Measurements from ENCODE around the gene FRYL.
"Not testable (repeated sequence)": the region's sequence is repeated elsewhere in the genome, so short reads cannot be mapped to it uniquely, and the experiment has no call there.

The FRYL gene

DNA sequence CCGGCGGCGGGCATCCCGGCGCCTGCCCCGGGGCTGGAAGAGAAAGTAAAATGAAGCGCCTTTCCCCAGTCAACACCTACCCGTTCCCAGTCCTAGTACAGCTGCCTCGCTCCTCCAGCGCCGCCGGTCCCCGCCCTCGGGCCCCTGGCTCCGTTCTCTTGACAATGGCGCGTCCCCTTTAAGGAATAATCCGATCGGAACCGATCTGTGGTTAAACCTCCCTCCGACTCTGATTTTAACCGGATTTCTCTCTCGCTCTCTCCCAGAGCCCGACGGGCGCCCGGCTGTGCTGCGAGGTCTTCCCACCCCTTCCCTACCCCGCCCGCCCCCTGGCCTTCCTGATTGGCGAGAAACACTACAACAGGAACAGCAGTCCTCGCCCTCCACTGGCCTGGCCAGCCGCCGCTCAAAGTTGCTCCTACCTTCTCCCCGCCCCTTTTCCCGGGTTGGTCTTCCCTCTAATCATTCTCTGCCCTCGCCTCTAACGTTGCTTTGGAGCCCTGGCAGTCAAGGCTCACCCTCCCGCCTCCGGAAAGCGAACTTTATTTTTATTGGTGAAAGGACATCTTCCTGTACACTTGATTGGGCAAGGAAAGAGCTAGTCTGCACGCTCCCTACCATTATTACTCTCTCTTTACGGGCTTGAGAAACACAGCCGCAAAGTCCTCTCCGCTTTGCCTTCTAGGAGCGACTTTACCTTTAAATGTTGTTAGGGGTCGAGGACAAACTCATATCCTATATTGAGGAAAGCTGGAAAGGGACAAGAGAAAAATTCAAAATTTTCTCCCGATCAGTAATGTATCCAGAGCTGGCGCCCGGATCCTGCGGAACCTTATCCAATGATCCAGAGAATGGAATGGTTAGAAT, at the start of gene FRYL:
Gene FRYL (minus strand): TSS at position 282 of the 867 bp plus-strand sequence. CDS start 145,869 bp downstream, outside the sequence.
- Histone ChIP-seq H3K9me3 (no peaks in the 10 kb centered on the region), H3K9ac (peak within 1 kb of the TSS; percentile 97), H3K27me3 (no peaks in the 10 kb centered on the region), H3K4me3 (peak within 1 kb of the TSS; percentile 100), H3K36me3 (no peaks in the 10 kb centered on the region), H3K4me1 (peaks cover 38% of the 10 kb centered on the region), H4K20me1 (peaks cover 45% of the 10 kb centered on the region), H3K4me2 (peak within 1 kb of the TSS; percentile 94), H3K27ac (peak within 1 kb of the TSS; percentile 97)
- TF ChIP-seq Cebpa-rat (IDR thresholded peaks at IDR 0.05), result no peak

DNA sequence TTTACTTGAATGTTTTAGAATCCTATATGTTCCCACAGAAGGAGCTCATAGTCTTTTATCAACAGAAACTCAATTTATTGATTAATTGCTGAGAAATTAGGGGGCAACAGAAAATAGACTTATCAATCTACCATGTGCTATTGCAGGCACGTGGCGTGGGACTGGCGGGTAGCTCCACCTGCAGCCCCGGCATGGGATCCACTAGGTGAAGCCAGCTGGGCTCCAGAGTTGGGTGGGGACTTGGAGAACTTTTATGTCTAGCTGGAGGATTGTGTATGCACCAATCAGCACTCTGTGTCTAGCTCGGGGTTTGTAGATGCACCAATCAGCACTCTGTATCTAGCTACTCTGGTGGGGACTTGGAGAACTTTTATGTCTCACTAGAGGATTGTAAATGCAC, 47.5 kb upstream of the FRYL start:
- Histone ChIP-seq H4K20me1 (no peaks in the 10 kb centered on the region), H3K27me3 (no peaks in the 10 kb centered on the region), H3K27ac (no peak overlapping the region), H3K4me3 (no peak overlapping the region), H3K36me3 (0 out of 2 replicates have a peak, but pooled peaks cover 2% of the 10 kb centered on the region), H3K4me2 (no peak overlapping the region), H3K9me3 (peaks cover 16% of the 10 kb centered on the region; the same call in 1 of the 2 replicates), H3K9ac (no peak overlapping the region), H3K4me1 (peaks cover 13% of the 10 kb centered on the region)
- no peak for TF ChIP-seq Cebpa-rat (IDR thresholded peaks at IDR 0.05)

DNA sequence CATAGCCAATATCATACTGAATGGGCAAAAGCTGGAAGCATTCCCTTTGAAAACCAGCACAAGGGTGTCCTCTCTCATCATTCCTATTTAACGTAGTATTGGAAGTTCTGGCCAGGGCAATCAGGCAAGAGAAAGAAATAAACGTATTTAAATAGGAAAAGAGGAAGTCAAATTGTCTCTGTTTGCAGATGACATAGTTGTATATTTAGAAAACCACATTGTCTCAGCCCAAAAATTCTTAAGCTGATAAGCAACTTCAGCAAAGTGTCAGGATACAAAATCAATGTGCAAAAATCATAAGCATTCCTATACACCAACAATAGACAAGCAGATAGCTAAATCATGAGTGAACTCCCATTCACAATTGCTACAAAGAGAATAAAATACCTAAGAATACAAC, 41.4 kb upstream of the FRYL start:
- not testable (repeated sequence) for H3K9ac ChIP-seq, H3K4me1 ChIP-seq, H3K9me3 ChIP-seq, H3K27ac ChIP-seq, H3K27me3 ChIP-seq, H4K20me1 ChIP-seq, H3K4me3 ChIP-seq, H3K36me3 ChIP-seq
- H3K4me2 ChIP-seq, result peak overlapping the region; percentile 50

DNA sequence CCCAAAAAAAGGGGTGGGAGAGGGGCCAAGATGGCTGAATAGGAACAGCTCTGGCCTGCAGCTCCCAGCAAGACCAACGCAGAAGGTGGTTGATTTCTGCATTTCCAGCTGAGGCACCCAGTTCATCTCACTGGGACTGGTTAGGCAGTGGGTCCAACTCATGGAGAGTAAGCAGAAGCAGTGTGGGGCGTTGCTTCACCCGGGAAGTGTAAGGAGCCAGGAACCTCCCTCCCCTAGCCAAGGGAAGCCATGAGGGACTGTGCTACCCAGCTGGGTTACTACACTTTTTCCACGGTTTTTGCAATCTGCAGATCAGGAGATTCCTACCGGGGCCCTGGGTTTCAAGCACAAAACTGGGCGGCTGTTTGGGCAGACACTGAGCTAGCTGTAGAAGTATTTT, 36.9 kb upstream of the FRYL start:
- Histone ChIP-seq H4K20me1 (no peaks in the 10 kb centered on the region), H3K9ac (no peak overlapping the region), H3K4me2 (no peak overlapping the region), H3K4me1 (peaks cover 13% of the 10 kb centered on the region; the same call in 1 of the 2 replicates), H3K4me3 (no peak overlapping the region), H3K36me3 (no peaks in the 10 kb centered on the region), H3K9me3 (no peaks in the 10 kb centered on the region), H3K27ac (no peak overlapping the region), H3K27me3 (no peaks in the 10 kb centered on the region)
- TF ChIP-seq Cebpa-rat (IDR thresholded peaks at IDR 0.05), result no peak

DNA sequence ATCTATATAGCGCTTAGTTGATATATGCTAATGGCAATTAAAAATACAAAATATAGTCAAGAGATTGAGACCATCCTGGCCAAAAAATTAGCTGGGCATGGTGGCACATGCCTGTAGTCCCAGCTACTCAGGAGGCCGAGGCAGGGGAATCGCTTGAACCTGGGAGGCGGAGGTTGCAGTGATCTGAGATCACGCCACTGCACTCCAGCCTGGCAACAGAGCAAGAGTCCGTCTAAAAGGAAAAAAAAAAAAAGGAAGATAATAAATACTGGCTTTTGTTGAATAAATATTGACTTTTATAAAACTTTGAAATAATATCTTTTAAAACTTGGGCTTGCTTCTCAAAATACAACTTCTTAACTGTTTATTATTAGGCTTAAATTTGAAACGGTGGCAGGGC, 36.2 kb upstream of the FRYL start:
- H3K9me3 ChIP-seq, H4K20me1 ChIP-seq, H3K4me3 ChIP-seq, H3K4me1 ChIP-seq, H3K27ac ChIP-seq, H3K9ac ChIP-seq, H3K36me3 ChIP-seq, H3K4me2 ChIP-seq, H3K27me3 ChIP-seq: not testable (repeated sequence)

DNA sequence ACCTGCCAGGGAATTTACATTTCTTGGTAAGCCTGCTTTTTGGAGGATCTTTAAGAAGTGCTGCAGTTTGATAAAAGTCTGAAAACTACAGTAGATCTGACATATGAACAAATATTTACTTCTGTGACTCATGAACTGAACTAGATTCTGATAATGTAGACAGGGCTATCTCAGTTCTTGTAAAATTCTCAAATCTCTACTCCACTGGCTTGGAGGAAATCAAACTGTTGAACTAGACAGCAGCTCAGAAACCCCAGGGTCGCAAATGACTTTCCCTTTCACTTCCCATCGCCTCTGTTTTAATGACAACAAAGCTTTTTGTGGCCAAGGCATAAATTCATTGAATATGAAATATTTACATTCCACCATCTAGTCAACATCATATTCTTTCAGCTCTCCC, 35.4 kb upstream of the FRYL start:
- no peaks in the 10 kb centered on the region for H3K36me3 ChIP-seq
- H3K27me3 ChIP-seq, result no peaks in the 10 kb centered on the region
- H3K4me2 ChIP-seq, result peak overlapping the region; percentile 32
- no peak for TF ChIP-seq Cebpa-rat (IDR thresholded peaks at IDR 0.05)
- no peak overlapping the region for H3K9ac ChIP-seq
- H3K4me3 ChIP-seq, result no peak overlapping the region
- H3K9me3 ChIP-seq, result no peaks in the 10 kb centered on the region
- peaks cover 5% of the 10 kb centered on the region; the same call in 1 of the 2 replicates for H3K4me1 ChIP-seq
- H3K27ac ChIP-seq, result no peak overlapping the region
- H4K20me1 ChIP-seq, result no peaks in the 10 kb centered on the region

DNA sequence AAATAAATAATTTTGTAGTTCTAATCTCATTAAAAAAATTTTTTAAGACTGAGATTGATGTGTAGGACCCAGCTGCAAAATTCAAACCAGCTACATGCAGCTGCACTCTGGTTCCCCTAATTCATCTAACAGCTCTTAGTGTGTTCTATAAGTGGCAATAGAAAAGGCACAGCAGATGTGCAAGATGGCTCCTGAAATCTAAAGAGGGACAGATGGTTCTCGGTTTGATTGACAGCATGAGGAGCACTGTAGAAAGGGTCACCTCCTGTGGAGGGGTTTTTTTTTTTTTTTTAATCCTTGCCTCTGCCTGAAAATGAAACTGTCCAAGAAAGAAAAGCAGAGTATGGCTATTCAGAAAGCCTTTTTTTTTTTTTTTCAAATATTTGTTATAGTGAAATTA, 33.9 kb upstream of the FRYL start:
- Histone ChIP-seq H3K4me3 (no peak overlapping the region), H3K27me3 (no peaks in the 10 kb centered on the region), H3K27ac (no peak overlapping the region), H3K9ac (no peak overlapping the region), H3K4me1 (peaks cover 5% of the 10 kb centered on the region; the same call in 1 of the 2 replicates), H3K4me2 (no peak overlapping the region), H3K36me3 (no peaks in the 10 kb centered on the region), H4K20me1 (no peaks in the 10 kb centered on the region), H3K9me3 (no peaks in the 10 kb centered on the region)
- TF ChIP-seq Cebpa-rat (IDR thresholded peaks at IDR 0.05), result no peak

DNA sequence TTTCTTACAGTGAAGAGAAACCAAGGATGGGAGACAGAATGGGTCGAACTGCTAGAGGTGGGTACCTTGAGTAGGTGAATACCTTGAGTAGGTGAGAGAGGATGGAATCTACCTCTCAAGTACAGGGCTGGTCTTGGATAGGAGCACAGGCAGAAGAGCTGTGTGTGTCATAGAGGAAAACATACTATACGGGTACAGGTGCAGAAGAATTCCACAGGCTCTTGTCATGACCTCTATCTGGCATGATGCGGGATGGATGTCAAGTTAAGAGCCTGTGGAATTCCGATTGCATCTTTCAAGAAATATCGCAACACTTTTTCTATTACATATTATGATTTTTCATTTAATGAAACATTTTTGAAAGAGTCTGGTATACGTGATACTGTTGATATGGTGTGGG, 32.8 kb upstream of the FRYL start:
- H3K9ac ChIP-seq, result no peak overlapping the region
- TF ChIP-seq Cebpa-rat (IDR thresholded peaks at IDR 0.05), result no peak
- no peak overlapping the region for H3K27ac ChIP-seq
- H3K4me2 ChIP-seq, result no peak overlapping the region
- no peaks in the 10 kb centered on the region for H3K27me3 ChIP-seq
- no peaks in the 10 kb centered on the region for H4K20me1 ChIP-seq
- H3K4me1 ChIP-seq, result peaks cover 5% of the 10 kb centered on the region; the same call in 1 of the 2 replicates
- no peaks in the 10 kb centered on the region for H3K9me3 ChIP-seq
- H3K36me3 ChIP-seq, result no peaks in the 10 kb centered on the region
- no peak overlapping the region for H3K4me3 ChIP-seq

DNA sequence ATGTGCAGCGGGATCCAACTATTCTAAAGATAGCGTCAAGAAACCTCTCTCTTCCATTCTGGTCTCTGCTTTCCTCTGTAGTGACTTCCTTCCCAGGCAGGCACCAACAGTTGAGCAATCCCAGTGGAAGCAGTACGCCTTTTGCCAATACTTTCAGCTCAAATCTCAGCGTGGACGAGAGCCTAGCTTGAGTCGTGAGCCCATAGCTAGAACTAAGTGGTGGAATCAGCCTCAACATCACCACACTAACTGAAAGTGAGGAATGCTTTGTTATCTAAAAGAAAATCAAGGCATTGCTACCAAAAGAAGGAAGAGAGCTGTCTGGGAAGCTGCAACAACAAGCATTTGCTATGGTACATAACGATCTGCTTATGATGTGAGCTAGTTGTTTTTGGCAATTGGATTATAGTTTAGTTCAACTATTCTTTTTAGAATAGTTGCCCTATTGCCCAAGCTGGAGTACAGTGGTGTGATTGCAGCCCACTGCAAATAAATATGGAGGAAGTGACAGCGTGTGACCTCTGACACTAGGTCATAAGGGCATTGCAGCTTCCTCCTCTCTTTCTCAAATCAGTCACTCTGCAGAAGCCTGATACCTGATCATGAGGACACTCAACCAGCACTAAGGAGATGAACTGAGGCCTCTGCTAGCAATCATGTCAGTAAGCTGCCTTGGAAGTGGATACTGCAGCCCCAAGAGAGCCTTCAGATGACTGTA, 24.7 kb upstream of the FRYL start:
- no peaks in the 10 kb centered on the region for H3K27me3 ChIP-seq
- no peaks in the 10 kb centered on the region for H3K4me1 ChIP-seq
- no peaks in the 10 kb centered on the region for H4K20me1 ChIP-seq
- no peaks in the 10 kb centered on the region for H3K9me3 ChIP-seq
- no peaks in the 10 kb centered on the region for H3K36me3 ChIP-seq
- no peak overlapping the region for H3K27ac ChIP-seq
- TF ChIP-seq Cebpa-rat (IDR thresholded peaks at IDR 0.05), result no peak
- H3K4me2 ChIP-seq, result no peak overlapping the region
- H3K9ac ChIP-seq, result no peak overlapping the region
- H3K4me3 ChIP-seq, result no peak overlapping the region

DNA sequence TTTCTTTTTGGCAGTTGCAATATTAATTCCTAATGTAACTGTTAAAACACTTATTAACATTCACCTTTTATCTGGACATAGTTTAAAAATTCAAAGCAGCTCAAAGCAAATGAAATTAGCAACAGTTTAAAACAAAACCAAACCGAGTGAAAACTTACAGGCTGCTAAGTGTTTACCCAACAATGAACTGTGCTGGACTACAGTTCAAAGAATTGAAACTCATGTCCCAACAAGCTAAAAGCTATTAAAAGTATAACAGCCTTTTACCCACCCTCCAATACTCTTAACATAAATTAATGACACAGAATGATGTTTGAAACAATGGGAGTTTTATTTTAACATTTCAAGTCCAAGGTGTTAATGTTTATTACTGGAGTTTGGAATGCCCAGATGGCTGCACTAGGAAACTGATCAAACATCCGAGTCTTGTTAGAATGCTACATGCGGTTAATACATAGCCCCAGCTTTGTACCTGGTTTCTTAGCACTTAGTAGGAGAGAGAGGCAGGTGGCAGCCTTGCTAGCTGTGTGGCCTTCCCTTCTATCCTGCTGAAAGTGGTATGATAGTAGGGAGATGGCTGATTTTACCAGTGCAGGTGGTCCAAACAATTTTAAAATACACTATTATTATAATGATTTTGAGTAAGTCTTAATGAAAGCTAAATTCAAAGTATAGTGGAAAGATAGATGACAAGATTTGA, 21.1 kb upstream of the FRYL start:
- no peaks in the 10 kb centered on the region for H4K20me1 ChIP-seq
- no peak overlapping the region for H3K9ac ChIP-seq
- no peaks in the 10 kb centered on the region for H3K9me3 ChIP-seq
- no peak overlapping the region for H3K4me2 ChIP-seq
- H3K27me3 ChIP-seq, result no peaks in the 10 kb centered on the region
- H3K27ac ChIP-seq, result no peak overlapping the region
- no peaks in the 10 kb centered on the region for H3K36me3 ChIP-seq
- H3K4me1 ChIP-seq, result no peaks in the 10 kb centered on the region
- TF ChIP-seq Cebpa-rat (IDR thresholded peaks at IDR 0.05), result no peak
- H3K4me3 ChIP-seq, result no peak overlapping the region

DNA sequence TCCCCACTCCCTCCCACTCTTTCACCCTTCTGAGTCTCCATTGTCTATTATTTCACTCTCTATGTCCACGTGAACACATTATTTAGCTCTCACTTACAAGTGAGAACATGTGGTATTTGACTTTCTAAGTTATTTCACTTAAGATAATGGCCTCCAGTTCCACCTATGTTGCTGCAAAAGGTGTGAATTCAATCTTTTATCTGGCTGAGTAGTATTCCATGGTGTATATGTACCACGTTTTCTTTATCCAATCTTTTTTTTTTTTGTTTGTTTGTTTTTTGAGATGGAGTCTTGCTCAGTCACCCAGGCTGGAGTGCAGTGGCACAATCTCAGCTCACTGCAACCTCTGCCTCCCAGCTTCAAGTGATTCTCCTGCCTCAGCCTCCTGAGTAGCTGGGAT, 20.1 kb upstream of the FRYL start:
- not testable (repeated sequence) for H3K4me3 ChIP-seq, H3K27ac ChIP-seq, H3K9ac ChIP-seq, H3K4me2 ChIP-seq, H4K20me1 ChIP-seq, H3K9me3 ChIP-seq, H3K27me3 ChIP-seq, H3K36me3 ChIP-seq, H3K4me1 ChIP-seq
